K562 (cell line): Measurements from ENCODE around the gene AP5Z1. TPM values are rescaled to one million over a fixed set of nuclear protein-coding genes. Genes with fewer than 3 reads are reported as not detected.

Experiments
- ATAC-seq: fragments of 200-7000 bp; cut with Tn5 transposase; 3 replicates; pipeline ENCODE4 v1.9.1; 2020; ENCODE audit warnings: moderate library complexity
- BruUV-seq: library from RNA; stranded (reverse); fragments of 400-500 nt; replicated peaks from 2 replicates; lab custom pipeline; 2021; lab: Mats Ljungman, UMichigan
- CTCF ChIA-PET: fragments of 300-600 bp; formaldehyde crosslinking; extraction: SDS; loops from one replicate; lab custom pipeline; 2021; ENCODE audit warnings: low intra/inter-chr PET ratio; lab: Yijun Ruan, JAX
- POLR2A ChIA-PET: fragments of 300-600, 350-650 bp; sonication (Branson Sonifier 250); formaldehyde crosslinking; extraction: SDS; loops from one replicate; lab custom pipeline; 2021; ENCODE audit warnings: antibody characterized with exemption, inconsistent platforms; lab: Yijun Ruan, JAX
- DNase-seq, 4 experiments: peaks; one replicate each; pipeline versions ENCODE4 v3.0.0 to v3.0.0-alpha.2; 2011 to 2018; ENCODE audit warnings: low spot score in 3 of 4, mixed read lengths in 3 of 4; ENCODE audit errors: extremely low read depth in 1 of 4
- FAIRE-seq: peaks from 2 replicates; lab custom pipeline; 2011; peaks lifted over from hg19 to GRCh38; lab: Jason Lieb, UNC
- H2AFZ ChIP-seq: 2 replicates; pipeline ENCODE4 v1.6.0; 2011; ENCODE audit warnings: low read depth, low read length, control low read depth, inconsistent platforms
- H3K27ac ChIP-seq: fragments of 200-600 bp; 3 replicates; pipeline ENCODE4 v1.8.0; 2011; ENCODE audit warnings: low read depth, mild to moderate bottlenecking, control low read depth, inconsistent platforms, low read length, moderate library complexity, mixed read lengths; ENCODE audit errors: extremely low read depth
- H3K27me3 ChIP-seq, 2 experiments: fragments of 300-600 bp in 1 of 2; 2 replicates in 1 of 2; 3 replicates in 1 of 2; pipeline versions ENCODE4 v1.6.0 to v1.8.0; 2011; ENCODE audit warnings: inconsistent platforms in 2 of 2, low read length in 2 of 2, mild to moderate bottlenecking in 1 of 2, mixed read lengths in 1 of 2, moderate library complexity in 1 of 2; ENCODE audit not compliant: control insufficient read depth in 2 of 2, insufficient read depth in 2 of 2
- H3K36me3 ChIP-seq: fragments of 300-600 bp; 3 replicates; pipeline ENCODE4 v1.8.0; 2011; ENCODE audit warnings: mild to moderate bottlenecking, low read length, inconsistent platforms; ENCODE audit not compliant: control insufficient read depth, insufficient read depth
- H3K4me1 ChIP-seq, 2 experiments: fragments of 200-600 bp in 1 of 2; replicated peaks in 1 of 2; 2 replicates in 1 of 2; 3 replicates in 1 of 2; pipeline versions ENCODE4 v1.5.1 to v1.8.0; 2011; ENCODE audit warnings: inconsistent platforms in 2 of 2, low read length in 2 of 2, mild to moderate bottlenecking in 1 of 2, mixed read lengths in 1 of 2, moderate library complexity in 1 of 2; ENCODE audit not compliant: control insufficient read depth in 2 of 2, insufficient read depth in 2 of 2
- H3K4me2 ChIP-seq: 2 replicates; pipeline ENCODE4 v1.6.1; 2011; ENCODE audit warnings: low read length, control low read depth, inconsistent platforms, mixed read lengths; ENCODE audit not compliant: insufficient read depth
- H3K4me3 ChIP-seq: fragments of 200-600 bp; sonication (generic), shearing (Covaris generic); 2 replicates; pipeline ENCODE4 v1.5.1; 2016; ENCODE audit warnings: control low read depth, inconsistent platforms
- H3K79me2 ChIP-seq: fragments of 200-600 bp; 3 replicates; pipeline ENCODE4 v1.8.0; 2011; ENCODE audit warnings: low read length, inconsistent platforms; ENCODE audit not compliant: control insufficient read depth, insufficient read depth
- H3K9ac ChIP-seq, 2 experiments: 2 replicates each; pipeline versions ENCODE4 v1.6.0 to v1.6.1; 2011; ENCODE audit warnings: low read depth in 2 of 2, low read length in 2 of 2, control low read depth in 1 of 2, inconsistent platforms in 1 of 2, mild to moderate bottlenecking in 1 of 2, mixed read lengths in 1 of 2; ENCODE audit not compliant: insufficient read depth in 1 of 2
- H3K9me1 ChIP-seq: one replicate; pipeline ENCODE4 v1.6.0; 2011; ENCODE audit warnings: inconsistent platforms, mild to moderate bottlenecking, low read length, moderate library complexity; ENCODE audit not compliant: control insufficient read depth, insufficient read depth
- H3K9me3 ChIP-seq: replicated peaks from 2 replicates; pipeline ENCODE4 v1.5.1; 2011; ENCODE audit warnings: low read depth, low read length, inconsistent platforms; ENCODE audit not compliant: control insufficient read depth, insufficient read depth
- H4K20me1 ChIP-seq: replicated peaks from 2 replicates; pipeline ENCODE4 v1.6.1; 2011; ENCODE audit warnings: low read length, inconsistent platforms, mixed read lengths; ENCODE audit not compliant: control insufficient read depth, insufficient read depth
- CBFB ChIP-seq: sonication (generic); formaldehyde crosslinking; IDR thresholded peaks from 2 replicates; pipeline ENCODE4 v1.4.0; 2020; ENCODE audit warnings: mild to moderate bottlenecking, missing genetic modification reagents
- HDAC6 ChIP-seq: IDR thresholded peaks from 2 replicates; pipeline ENCODE4 v1.6.1; 2012; ENCODE audit warnings: low read depth, mild to moderate bottlenecking, control low read depth, inconsistent platforms, low read length, moderate library complexity
- HMGN3 ChIP-seq: IDR thresholded peaks from 2 replicates; pipeline ENCODE4 v1.6.1; 2011; ENCODE audit warnings: borderline replicate concordance, low read depth, mild to moderate bottlenecking, mixed read lengths, low read length; ENCODE audit not compliant: insufficient read length; ENCODE audit errors: extremely low read depth
- PPARD ChIP-seq: fragments of 250-450 bp; sonication (Bioruptor Pico); IDR thresholded peaks from 2 replicates; pipeline ENCODE4 v1.8.0; 2022; ENCODE audit warnings: inconsistent platforms, mild to moderate bottlenecking, moderate library complexity
- RBM22 ChIP-seq: fragments of 200-400 bp; formaldehyde crosslinking; IDR thresholded peaks from 2 replicates; pipeline ENCODE4 v1.6.1; 2018; ENCODE audit warnings: low read length, low read depth; ENCODE audit not compliant: poor library complexity, severe bottlenecking
- ZNF232 ChIP-seq: sonication (generic); formaldehyde crosslinking; IDR thresholded peaks from 2 replicates; pipeline ENCODE4 v1.8.0; 2022; ENCODE audit warnings: mild to moderate bottlenecking, missing genetic modification reagents
- ZNF79 ChIP-seq: fragments of 250-450 bp; sonication (Bioruptor Pico); IDR thresholded peaks from 2 replicates; pipeline ENCODE4 v1.4.0; 2020; ENCODE audit warnings: low read depth, mild to moderate bottlenecking, moderate library complexity
- WGBS: fragments of 100-300 bp; shearing (Covaris generic); methylation state at CpG from one replicate; pipeline ENCODE4 v1.1.6; 2016; ENCODE audit warnings: low coverage, mixed read lengths; ENCODE audit not compliant: insufficient coverage; ENCODE audit errors: missing lambda C conversion rate; 5-methylcytosine and 5-hydroxymethylcytosine counted together
- in situ Hi-C: fragments of 300-500 bp; cut with MboI; formaldehyde crosslinking; loops from 4 replicates; pipeline ENCODE4 v1.15.0; 2018; ENCODE audit warnings: inconsistent platforms, mixed read lengths
- intact Hi-C: fragments of 100-400 bp; cut with micrococcal nuclease; formaldehyde crosslinking; loops from 2 replicates; pipeline ENCODE4 v1.14.2; 2022
- polyA plus RNA-seq, 8 experiments: library from polyadenylated mRNA; depleted of rRNA in 4 of 8; stranded (reverse) in 5 of 8; unstranded in 3 of 8; fragments of >200 nt; fragmentation: Nextera tagmentation in 2 of 8; fragmentation: Illumina TruSeq in 1 of 8; extraction: Ambion mirVana in 2 of 8; extraction: Trizol in 1 of 8; gene quantifications; 2 replicates each; pipeline versions ENCODE4 v1.2.1 to v1.2.3, GENCODE V29; 2011 to 2014; ENCODE audit warnings: inconsistent platforms in 1 of 8, missing spikeins in 1 of 8
- total RNA-seq, 7 experiments: library from RNA; depleted of rRNA in 6 of 7; stranded (reverse); fragments of >200 nt in 6 of 7; fragmentation: Illumina TruSeq in 2 of 7; extraction: Trizol in 2 of 7; gene quantifications; 2 replicates each; pipeline versions ENCODE4 v1.2.1 to v1.2.3, GENCODE V29; 2011 to 2021; ENCODE audit warnings: low replicate concordance in 1 of 7

AP5Z1 gene
- total and polyA plus RNA-seq, 9 of the 15 experiments (the other 6 are each of a cell fraction or from before 2014, with no cell fraction given): 0.06 to 31.1 (median 6.4) TPM

- no peaks in the 10 kb centered on the region for H3K9me3 ChIP-seq
- peaks cover 23% of the 10 kb centered on the region; the same call in 2 of the 3 replicates for H3K36me3 ChIP-seq
- WGBS: 88% methylated on average over 15 of the region's 19 CpGs
- no TSS peak for BruUV-seq
- ChIA-PET POLR2A (interaction anchor here (1.1 to 1.2 kb wide), 2 partner anchors 8 to 15 kb away, joined by 3 to 5 read pairs; no protein-coding TSS in a partner anchor), CTCF (no interaction called here)
- no peak overlapping the region for H3K4me3 ChIP-seq
- no peaks in the 10 kb centered on the region for H3K27me3 ChIP-seq
- peak overlapping the region in 1 of 2 experiments; percentile 60; a peak in 2 of 4 replicates for H3K9ac ChIP-seq
- intact Hi-C loops (no loop called here), in situ Hi-C loops (no loop called here)
- no peaks in the 10 kb centered on the region for H3K9me1 ChIP-seq
- FAIRE-seq (no peak), ATAC-seq (no peak), DNase-seq (no peak)
- H3K4me2 ChIP-seq: no peak overlapping the region
- TF ChIP-seq RBM22: peak; percentile 30
- no peak for TF ChIP-seq HDAC6
- TF ChIP-seq CBFB (CRISPR knock-in tag): no peak
- TF ChIP-seq ZNF232 (CRISPR knock-in tag): no peak
- no peak for TF ChIP-seq HMGN3
- no peak for TF ChIP-seq ZNF79 (CRISPR knock-in tag)
- no peak for TF ChIP-seq PPARD (CRISPR knock-in tag)
- H2AFZ ChIP-seq: no peak overlapping the region
- peaks cover 0 to 30% of the 10 kb centered on the region in 2 experiments; a peak in 3 of 5 replicates for H3K4me1 ChIP-seq
- H4K20me1 ChIP-seq: peaks cover 25% of the 10 kb centered on the region; the same call in 1 of the 2 replicates
- peaks cover 72% of the 10 kb centered on the region for H3K79me2 ChIP-seq
- no peak overlapping the region for H3K27ac ChIP-seq
Measured at GRCh38 chr7:4730276-4730675, 45.1 kb upstream of the AP5Z1 start.
